ENCODE measurements around the gene DECR2. TPM values are rescaled to one million over a fixed set of nuclear protein-coding genes. Genes with fewer than 3 reads are reported as not detected.

Gene DECR2
- total and polyA plus RNA-seq, 2 donors from 2014 or later = 23.8 to 58.9 TPM

GRCh38 chr16:430904-431303 is 29.2 kb downstream of the DECR2 start:
- peaks cover 0 to 8% (median 7%) of the 10 kb centered on the region in 3 donors for H3K4me1 ChIP-seq (ENCODE audit: control insufficient read depth in 2 of 3, insufficient read depth in 2 of 3, low read depth in 1 of 3, low read length in 3 of 3)
- no peak overlapping the region for H3K27ac ChIP-seq (ENCODE audit: low read depth in 2 of 2, low read length in 2 of 2)
- FAIRE-seq (no peak), DNase-seq (no peak)
- H3K36me3 ChIP-seq (ENCODE audit: control insufficient read depth in 2 of 3, insufficient read depth in 3 of 3, low read length in 3 of 3) = no peaks in the 10 kb centered on the region
- H3K27me3 ChIP-seq (ENCODE audit: control insufficient read depth, insufficient read depth, low read length) = no peaks in the 10 kb centered on the region
- no peak overlapping the region for H3K9ac ChIP-seq (ENCODE audit: low read length in 3 of 3)
- no peak for TF ChIP-seq CTCF (IDR thresholded peaks at IDR 0.05; ENCODE audit: borderline replicate concordance, extremely low read depth, insufficient read depth)
- no peak overlapping the region for H3K4me3 ChIP-seq (ENCODE audit: low read length in 3 of 3)
- H3K9me3 ChIP-seq (ENCODE audit: control insufficient read depth in 2 of 3, insufficient read depth in 1 of 3, low read length in 3 of 3) = no peaks in the 10 kb centered on the region
- intact Hi-C loops (cut with DNase I) = no loop called here

- Histone ChIP-seq H3K27me3 (ENCODE audit: control insufficient read depth, insufficient read depth, low read length) (no peaks in the 10 kb centered on the region), H3K36me3 (ENCODE audit: control insufficient read depth in 2 of 3, insufficient read depth in 3 of 3, low read length in 3 of 3) (no peaks in the 10 kb centered on the region), H3K4me1 (ENCODE audit: control insufficient read depth in 2 of 3, insufficient read depth in 2 of 3, low read depth in 1 of 3, low read length in 3 of 3) (peaks cover 0 to 2% (median 0%) of the 10 kb centered on the region in 3 donors), H3K27ac (ENCODE audit: low read depth in 2 of 2, low read length in 2 of 2) (no peak overlapping the region), H3K9ac (ENCODE audit: low read length in 3 of 3) (no peak overlapping the region), H3K4me3 (ENCODE audit: low read length in 3 of 3) (no peak overlapping the region), H3K9me3 (ENCODE audit: control insufficient read depth in 2 of 3, insufficient read depth in 1 of 3, low read length in 3 of 3) (no peaks in the 10 kb centered on the region)
- no peak for TF ChIP-seq CTCF (IDR thresholded peaks at IDR 0.05; ENCODE audit: borderline replicate concordance, extremely low read depth, insufficient read depth)
- FAIRE-seq (no peak), DNase-seq (no peak)
- intact Hi-C loops (cut with DNase I) = no loop called here
These were observed 38.9 kb downstream of the DECR2 start for GRCh38 chr16:440627-441026.

DNA sequence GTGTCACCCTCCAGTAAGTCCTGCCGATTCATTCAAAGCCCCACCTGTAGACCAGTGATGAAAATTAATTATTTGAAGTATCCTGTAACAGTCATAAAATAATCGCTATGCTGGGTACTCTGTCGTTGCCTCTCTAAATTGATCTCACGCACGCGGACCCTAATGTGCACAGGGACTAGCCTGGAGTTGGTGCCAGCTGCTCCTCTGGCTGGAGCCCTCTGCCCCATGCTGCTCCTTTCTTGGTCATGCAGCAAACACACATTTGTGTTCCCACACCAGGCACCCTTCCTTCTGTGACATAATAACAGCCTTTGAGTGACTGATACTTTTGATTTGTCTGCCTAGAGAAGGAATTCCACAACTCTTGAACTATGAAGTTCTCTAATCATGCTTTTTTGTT is 39.8 kb downstream of the DECR2 start:
- H3K9ac ChIP-seq (ENCODE audit: low read length in 3 of 3) = no peak overlapping the region
- DNase-seq (no peak), FAIRE-seq (no peak)
- intact Hi-C loops (cut with DNase I) = no loop called here
- no peak overlapping the region for H3K4me3 ChIP-seq (ENCODE audit: low read length in 3 of 3)
- no peak for TF ChIP-seq CTCF (IDR thresholded peaks at IDR 0.05; ENCODE audit: borderline replicate concordance, extremely low read depth, insufficient read depth)
- no peaks in the 10 kb centered on the region for H3K9me3 ChIP-seq (ENCODE audit: control insufficient read depth in 2 of 3, insufficient read depth in 1 of 3, low read length in 3 of 3)
- H3K27me3 ChIP-seq (ENCODE audit: control insufficient read depth, insufficient read depth, low read length) = no peaks in the 10 kb centered on the region
- H3K27ac ChIP-seq (ENCODE audit: low read depth in 2 of 2, low read length in 2 of 2) = no peak overlapping the region
- no peaks in the 10 kb centered on the region for H3K36me3 ChIP-seq (ENCODE audit: control insufficient read depth in 2 of 3, insufficient read depth in 3 of 3, low read length in 3 of 3)
- peaks cover 0 to 2% (median 0%) of the 10 kb centered on the region in 3 donors for H3K4me1 ChIP-seq (ENCODE audit: control insufficient read depth in 2 of 3, insufficient read depth in 2 of 3, low read depth in 1 of 3, low read length in 3 of 3)

GRCh38 chr16:442976-443375 is 41.3 kb downstream of the DECR2 start:
- no peaks in the 10 kb centered on the region for H3K36me3 ChIP-seq (ENCODE audit: control insufficient read depth in 2 of 3, insufficient read depth in 3 of 3, low read length in 3 of 3)

More at GRCh38 chr16:442976-443375, 41.3 kb downstream of the DECR2 start:
- no peak for FAIRE-seq
- TF ChIP-seq CTCF (IDR thresholded peaks at IDR 0.05; ENCODE audit: borderline replicate concordance, extremely low read depth, insufficient read depth) = no peak
- no peak for DNase-seq
- Histone ChIP-seq H3K9ac (ENCODE audit: low read length in 3 of 3) (no peak overlapping the region), H3K4me3 (ENCODE audit: low read length in 3 of 3) (no peak overlapping the region), H3K27me3 (ENCODE audit: control insufficient read depth, insufficient read depth, low read length) (no peaks in the 10 kb centered on the region), H3K27ac (ENCODE audit: low read depth in 2 of 2, low read length in 2 of 2) (no peak overlapping the region), H3K4me1 (ENCODE audit: control insufficient read depth in 2 of 3, insufficient read depth in 2 of 3, low read depth in 1 of 3, low read length in 3 of 3) (peaks cover 0 to 2% (median 0%) of the 10 kb centered on the region in 3 donors), H3K9me3 (ENCODE audit: control insufficient read depth in 2 of 3, insufficient read depth in 1 of 3, low read length in 3 of 3) (no peaks in the 10 kb centered on the region)
- intact Hi-C loops (cut with DNase I) = no loop called here

Data from kidney (tissue), 14 donors.